HG03060 (cell line): ENCODE measurements around the gene UBE2H.
"Not testable (repeated sequence)": the region's sequence is repeated elsewhere in the genome, so short reads cannot be mapped to it uniquely, and the experiment has no call there.

Experiments
- ATAC-seq: cut with Tn5 transposase; IDR thresholded peaks from one replicate; pipeline ENCODE4 v1.9.1; 2021; ENCODE audit warnings: low read depth, moderate number of reproducible peaks; ENCODE audit not compliant: unreplicated experiment

UBE2H gene

GRCh38 chr7:129848436-129848835 lies 104.3 kb downstream of the UBE2H start:
- ATAC-seq: no peak

GRCh38 chr7:129845972-129846327 lies 106.8 kb downstream of the UBE2H start:
- ATAC-seq: no peak

GRCh38 chr7:129845178-129845971 lies 107.4 kb downstream of the UBE2H start:
- no peak for ATAC-seq

- ATAC-seq: no peak
Measured at GRCh38 chr7:129843978-129844840, 108.6 kb downstream of the UBE2H start.

- no peak for ATAC-seq
Measured at GRCh38 chr7:129843365-129843898, 109.3 kb downstream of the UBE2H start.

- ATAC-seq: no peak
Measured at GRCh38 chr7:129841465-129841864, 111.3 kb downstream of the UBE2H start.

GRCh38 chr7:129840757-129841156 lies 112.0 kb downstream of the UBE2H start:
- no peak for ATAC-seq

GRCh38 chr7:129836983-129837382 lies 115.8 kb downstream of the UBE2H start:
- no peak for ATAC-seq

GRCh38 chr7:129835569-129835968 lies 117.2 kb downstream of the UBE2H start:
- ATAC-seq: no peak

GRCh38 chr7:129833353-129833752 lies 119.4 kb downstream of the UBE2H start:
- ATAC-seq: not testable (repeated sequence)

- no peak for ATAC-seq
Measured at GRCh38 chr7:129832701-129833227, 120.0 kb downstream of the UBE2H start.

- ATAC-seq: no peak
Measured at GRCh38 chr7:129832282-129832681, 120.5 kb downstream of the UBE2H start.

GRCh38 chr7:129831424-129832058 lies 121.2 kb downstream of the UBE2H start:
- ATAC-seq: no peak

- ATAC-seq: no peak
Measured at GRCh38 chr7:129830949-129831348, 121.8 kb downstream of the UBE2H start.

GRCh38 chr7:129829737-129830631 lies 122.8 kb downstream of the UBE2H start:
- no peak for ATAC-seq

GRCh38 chr7:129828989-129829736 lies 123.6 kb downstream of the UBE2H start:
- no peak for ATAC-seq

- no peak for ATAC-seq
Measured at GRCh38 chr7:129828078-129828762, 124.5 kb downstream of the UBE2H start.

GRCh38 chr7:129827467-129827990 lies 125.2 kb downstream of the UBE2H start:
- ATAC-seq: no peak
